ENCODE results near the gene ATP8A2.
A peak's percentile ranks its signal among the peaks of the same experiment; 100 is the strongest.

The ATP8A2 gene

GRCh38 chr13:25384758-25385410 is 13.1 kb downstream of the ATP8A2 start:
- DNase-seq, result no peak

- DNase-seq, result no peak
Measured at GRCh38 chr13:25391932-25392331, 20.2 kb downstream of the ATP8A2 start.

GRCh38 chr13:25394402-25395060 is 22.8 kb downstream of the ATP8A2 start:
- no peak for DNase-seq

GRCh38 chr13:25397763-25398162 is 26.0 kb downstream of the ATP8A2 start:
- no peak for DNase-seq

- DNase-seq, result no peak
Measured at GRCh38 chr13:25400925-25401324, 29.2 kb downstream of the ATP8A2 start.

- DNase-seq, result no peak
Measured at GRCh38 chr13:25401958-25402357, 30.2 kb downstream of the ATP8A2 start.

GRCh38 chr13:25406377-25406776 is 34.6 kb downstream of the ATP8A2 start:
- peak; percentile 1 for DNase-seq

GRCh38 chr13:25409938-25410337 is 38.2 kb downstream of the ATP8A2 start:
- no peak for DNase-seq

GRCh38 chr13:25415241-25415640 is 43.5 kb downstream of the ATP8A2 start:
- no peak for DNase-seq

- no peak for DNase-seq
Measured at GRCh38 chr13:25417535-25417934, 45.8 kb downstream of the ATP8A2 start.

- no peak for DNase-seq
Measured at GRCh38 chr13:25420161-25420560, 48.4 kb downstream of the ATP8A2 start.

- DNase-seq, result no peak
Measured at GRCh38 chr13:25421612-25422011, 49.8 kb downstream of the ATP8A2 start.

- no peak for DNase-seq
Measured at GRCh38 chr13:25422153-25422552, 50.4 kb downstream of the ATP8A2 start.

GRCh38 chr13:25423831-25424230 is 52.1 kb downstream of the ATP8A2 start:
- no peak for DNase-seq

- no peak for DNase-seq
Measured at GRCh38 chr13:25429466-25429865, 57.7 kb downstream of the ATP8A2 start.

GRCh38 chr13:25432691-25433090 is 60.9 kb downstream of the ATP8A2 start:
- DNase-seq, result no peak

- no peak for DNase-seq
Measured at GRCh38 chr13:25440061-25440460, 68.3 kb downstream of the ATP8A2 start.

- DNase-seq, result no peak
Measured at GRCh38 chr13:25446261-25446660, 74.5 kb downstream of the ATP8A2 start.

GRCh38 chr13:25447396-25447795 is 75.6 kb downstream of the ATP8A2 start:
- DNase-seq, result no peak

GRCh38 chr13:25453850-25454365 is 82.1 kb downstream of the ATP8A2 start:
- no peak for DNase-seq

- no peak for DNase-seq
Measured at GRCh38 chr13:25455146-25455545, 83.4 kb downstream of the ATP8A2 start.

GRCh38 chr13:25457566-25457965 is 85.8 kb downstream of the ATP8A2 start:
- no peak for DNase-seq

- no peak for DNase-seq
Measured at GRCh38 chr13:25462301-25463125, 90.7 kb downstream of the ATP8A2 start.

GRCh38 chr13:25463496-25463895 is 91.7 kb downstream of the ATP8A2 start:
- DNase-seq, result no peak

All from activated CD4-positive, alpha-beta T cell treated with anti-CD3 and anti-CD28 coated beads, Interleukin-2, Interleukin-6, amounts not matched to agents 100 ng/mL and 50 ng/mL, durations not matched to agents 16 hours and 8 hours (primary cell).